ENCODE data around the gene PDE11A. TPM values are rescaled to one million over a fixed set of nuclear protein-coding genes. Genes with fewer than 3 reads are reported as not detected.

PDE11A gene
- total and polyA plus RNA-seq, 2 of the 8 experiments (the other 6 are each of a cell fraction or from before 2014, with no cell fraction given) = 0.19 to 0.23 TPM

DNA sequence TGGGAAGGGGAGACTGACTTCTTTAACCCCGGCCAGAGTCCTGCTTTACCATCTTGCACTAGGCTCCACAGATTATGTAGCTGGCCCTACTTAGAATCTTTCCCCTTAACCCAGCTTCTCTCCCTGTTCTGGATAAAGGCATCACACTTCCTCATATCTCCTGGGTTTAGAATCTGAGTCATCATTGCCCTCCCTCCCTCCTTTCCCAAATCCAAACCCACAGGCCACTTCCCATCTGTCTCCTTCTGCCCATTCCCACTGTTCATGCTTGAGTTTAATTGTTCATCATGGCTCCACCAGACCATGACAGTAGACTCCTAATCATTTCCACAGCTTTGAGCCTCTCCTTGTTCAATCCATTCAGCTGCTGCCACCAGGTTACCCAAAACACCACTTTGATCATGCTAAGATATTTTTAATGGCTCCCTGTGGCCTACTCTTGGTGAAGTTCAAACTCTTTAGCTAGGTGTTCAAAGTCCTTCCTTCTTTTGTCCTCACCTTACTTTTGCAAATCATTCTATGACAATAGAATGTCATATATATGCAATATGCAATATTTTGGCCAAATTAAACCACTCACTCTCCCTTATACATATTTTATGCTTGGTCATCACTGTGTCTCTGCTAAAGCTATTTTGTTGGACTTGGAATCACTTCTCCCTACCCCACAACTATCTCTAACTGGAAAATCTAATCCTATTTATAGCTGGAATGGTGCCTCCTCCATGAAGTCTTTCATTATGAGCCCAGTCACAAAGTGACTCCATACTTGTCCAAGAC is 5.5 kb downstream of the PDE11A start (continued):
- TF ChIP-seq MAFK (IDR thresholded peaks at IDR 0.05; ENCODE audit: low read depth, low read length) = no peak
- no peak for TF ChIP-seq SIRT6 (IDR thresholded peaks at IDR 0.05; ENCODE audit: low read length)
- no peak for TF ChIP-seq EP300 (IDR thresholded peaks at IDR 0.05; ENCODE audit: borderline replicate concordance in 1 of 2, low read depth in 2 of 2, low read length in 2 of 2)
- TF ChIP-seq BCL11A (IDR thresholded peaks at IDR 0.05; ENCODE audit: low read depth in 2 of 2, low read length in 2 of 2) = no peak
- no peak for TF ChIP-seq ATF2 (IDR thresholded peaks at IDR 0.05; ENCODE audit: low read length)
- no peak for TF ChIP-seq FOSL1 (IDR thresholded peaks at IDR 0.05; ENCODE audit: insufficient read depth, low read depth, low read length)
- TF ChIP-seq, protein P1, sequence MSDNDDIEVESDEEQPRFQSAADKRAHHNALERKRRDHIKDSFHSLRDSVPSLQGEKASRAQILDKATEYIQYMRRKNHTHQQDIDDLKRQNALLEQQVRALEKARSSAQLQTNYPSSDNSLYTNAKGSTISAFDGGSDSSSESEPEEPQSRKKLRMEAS (IDR thresholded peaks at IDR 0.05) = no peak
- no peak for TF ChIP-seq SUZ12 (IDR thresholded peaks at IDR 0.05; ENCODE audit: low read length)
- TF ChIP-seq KDM4A (IDR thresholded peaks at IDR 0.05; ENCODE audit: low read depth, low read length, severe bottlenecking) = no peak

Data from H1 (cell line).